H1 (cell line): ENCODE data around the gene MICA. TPM values are rescaled to one million over a fixed set of nuclear protein-coding genes. Genes with fewer than 3 reads are reported as not detected.
"Not testable (repeated sequence)": the region's sequence is repeated elsewhere in the genome, so short reads cannot be mapped to it uniquely, and the experiment has no call there.

Source experiments
- CTCF ChIA-PET: fragments of 300-600 bp; sonication (Branson Sonifier 250); formaldehyde crosslinking; loops from one replicate; lab custom pipeline; 2021; ENCODE audit not compliant: partially characterized antibody; lab: Charles Lee
- POLR2A ChIA-PET: fragments of 300-600 bp; sonication (Branson Sonifier 250); formaldehyde crosslinking; loops from one replicate; lab custom pipeline; 2021; ENCODE audit warnings: inconsistent platforms; ENCODE audit not compliant: partially characterized antibody; lab: Charles Lee
- DNase-seq, 2 experiments: peaks; one replicate each; pipeline versions ENCODE4 v3.0.0 to v3.0.0-alpha.2; 2010 to 2022; ENCODE audit warnings: low spot score in 2 of 2, low read depth in 1 of 2, mixed read lengths in 1 of 2
- FAIRE-seq: peaks from 2 replicates; lab custom pipeline; 2011; peaks lifted over from hg19 to GRCh38; lab: Jason Lieb, UNC
- H2AFZ ChIP-seq: 2 replicates; pipeline ENCODE4 v1.8.1; 2012; ENCODE audit warnings: low read length, inconsistent platforms
- H2AK5ac ChIP-seq: 2 replicates; pipeline ENCODE4 v1.6.1; 2013; ENCODE audit warnings: low read depth, low read length
- H2BK120ac ChIP-seq: replicated peaks from 2 replicates; pipeline ENCODE3; 2013; ENCODE audit warnings: low read depth, low read length, inconsistent platforms
- H2BK12ac ChIP-seq: 2 replicates; pipeline ENCODE4 v1.6.1; 2013; ENCODE audit warnings: low read depth, low read length
- H2BK15ac ChIP-seq: 2 replicates; pipeline ENCODE4 v1.6.1; 2013; ENCODE audit warnings: low read length
- H2BK20ac ChIP-seq: 2 replicates; pipeline ENCODE4 v1.6.1; 2013; ENCODE audit warnings: low read length
- H2BK5ac ChIP-seq: 2 replicates; pipeline ENCODE4 v1.6.1; 2013; ENCODE audit warnings: low read depth, low read length
- H3K14ac ChIP-seq: 2 replicates; pipeline ENCODE4 v1.6.1; 2013; ENCODE audit warnings: inconsistent platforms; ENCODE audit not compliant: insufficient read length
- H3K18ac ChIP-seq: 2 replicates; pipeline ENCODE4 v1.6.1; 2013; ENCODE audit warnings: low read length; ENCODE audit errors: extremely low read depth
- H3K23ac ChIP-seq: 2 replicates; pipeline ENCODE4 v1.6.1; 2013; ENCODE audit warnings: inconsistent platforms; ENCODE audit not compliant: insufficient read length
- H3K23me2 ChIP-seq: 2 replicates; pipeline ENCODE4 v1.6.1; 2013; ENCODE audit warnings: low read depth, low read length
- H3K27ac ChIP-seq: 2 replicates; pipeline ENCODE4 v1.6.1; 2011; ENCODE audit warnings: low read depth, low read length, inconsistent platforms
- H3K27me3 ChIP-seq, 4 experiments: replicated peaks in 1 of 4; 1 replicate in 1 of 4; 2 replicates in 3 of 4; pipeline versions ENCODE4 v1.6.1 to v1.8.1; 2011 to 2013; ENCODE audit warnings: low read length in 3 of 4, mild to moderate bottlenecking in 3 of 4, inconsistent platforms in 2 of 4, mixed read lengths in 2 of 4, moderate library complexity in 1 of 4; ENCODE audit not compliant: control insufficient read depth in 3 of 4, insufficient read depth in 3 of 4; ENCODE audit errors: extremely low read depth in 1 of 4
- H3K36me3 ChIP-seq, 4 experiments: 2 replicates each; pipeline versions ENCODE4 v1.6.1 to v1.8.1; 2011 to 2013; ENCODE audit warnings: mild to moderate bottlenecking in 4 of 4, low read length in 3 of 4, moderate library complexity in 2 of 4, control low read depth in 1 of 4, inconsistent platforms in 1 of 4; ENCODE audit not compliant: insufficient read depth in 4 of 4, control insufficient read depth in 2 of 4
- H3K4ac ChIP-seq: replicated peaks from 2 replicates; pipeline ENCODE3; 2013; ENCODE audit warnings: low read length, low read depth, mixed read lengths, inconsistent platforms; ENCODE audit not compliant: insufficient read length
- H3K4me1 ChIP-seq, 4 experiments: replicated peaks in 1 of 4; 1 replicate in 1 of 4; 2 replicates in 3 of 4; pipeline versions ENCODE4 v1.6.1 to v1.8.1; 2011 to 2013; ENCODE audit warnings: low read length in 3 of 4, inconsistent platforms in 2 of 4, mixed read lengths in 1 of 4; ENCODE audit not compliant: insufficient read depth in 4 of 4, control insufficient read depth in 3 of 4
- H3K4me2 ChIP-seq, 2 experiments: 2 replicates each; pipeline versions ENCODE4 v1.6.1 to v1.8.1; 2011 to 2013; ENCODE audit warnings: low read depth in 2 of 2, low read length in 2 of 2, control low read depth in 1 of 2, inconsistent platforms in 1 of 2, mild to moderate bottlenecking in 1 of 2; ENCODE audit not compliant: insufficient read depth in 1 of 2
- H3K4me3 ChIP-seq, 4 experiments: fragments of 200-600, 300-600 bp in 1 of 4; sonication (generic), shearing (Covaris generic), sonication (Bioruptor Twin) in 1 of 4; 2 replicates each; pipeline versions ENCODE4 v1.5.1 to v1.8.1; 2011 to 2016; ENCODE audit warnings: low read length in 4 of 4, low read depth in 3 of 4, control low read depth in 2 of 4, inconsistent platforms in 2 of 4, mild to moderate bottlenecking in 2 of 4, mixed read lengths in 1 of 4, moderate library complexity in 1 of 4; ENCODE audit not compliant: insufficient read depth in 2 of 4; ENCODE audit errors: extremely low read depth in 1 of 4
- H3K56ac ChIP-seq: replicated peaks from 2 replicates; pipeline ENCODE3; 2013; ENCODE audit warnings: low read depth, mild to moderate bottlenecking, mixed read lengths, low read length, inconsistent platforms; ENCODE audit not compliant: insufficient read length
- H3K79me1 ChIP-seq: 2 replicates; pipeline ENCODE4 v1.6.1; 2013; ENCODE audit warnings: low read depth, low read length, control low read depth
- H3K79me2 ChIP-seq, 2 experiments: 2 replicates each; pipeline versions ENCODE4 v1.6.1 to v1.8.1; 2012 to 2013; ENCODE audit warnings: low read length in 2 of 2, mild to moderate bottlenecking in 2 of 2, inconsistent platforms in 1 of 2; ENCODE audit not compliant: insufficient read depth in 2 of 2, control insufficient read depth in 1 of 2
- H3K9ac ChIP-seq, 4 experiments: replicated peaks in 1 of 4; 1 replicate in 1 of 4; 2 replicates in 3 of 4; pipeline versions ENCODE4 v1.6.1 to v1.8.1; 2011 to 2013; ENCODE audit warnings: low read depth in 3 of 4, low read length in 3 of 4, control low read depth in 2 of 4, mild to moderate bottlenecking in 2 of 4, moderate library complexity in 2 of 4, inconsistent platforms in 1 of 4; ENCODE audit errors: extremely low read depth in 1 of 4
- H3K9me3 ChIP-seq, 2 experiments: 2 replicates each; pipeline versions ENCODE4 v1.6.1 to v1.8.1; 2012 to 2013; ENCODE audit warnings: mild to moderate bottlenecking in 2 of 2, moderate library complexity in 2 of 2, control low read depth in 1 of 2, inconsistent platforms in 1 of 2, low read depth in 1 of 2, low read length in 1 of 2, mixed read lengths in 1 of 2; ENCODE audit not compliant: insufficient read depth in 2 of 2
- H4K20me1 ChIP-seq, 2 experiments: replicated peaks in 1 of 2; 2 replicates each; pipeline versions ENCODE3 to v1.8.1; 2011 to 2013; ENCODE audit warnings: inconsistent platforms in 2 of 2, low read length in 2 of 2, mild to moderate bottlenecking in 1 of 2; ENCODE audit not compliant: insufficient read depth in 2 of 2, control insufficient read depth in 1 of 2
- H4K5ac ChIP-seq: 2 replicates; pipeline ENCODE4 v1.6.1; 2013; ENCODE audit warnings: low read length, low read depth, mixed read lengths, inconsistent platforms; ENCODE audit not compliant: insufficient read length
- H4K8ac ChIP-seq: 2 replicates; pipeline ENCODE4 v1.8.0; 2013; ENCODE audit warnings: mild to moderate bottlenecking, moderate library complexity, low read length, inconsistent platforms; ENCODE audit not compliant: insufficient read depth; ENCODE audit errors: extremely low read depth
- H4K91ac ChIP-seq: replicated peaks from 2 replicates; pipeline ENCODE3; 2013; ENCODE audit warnings: low read length, mixed read lengths, inconsistent platforms; ENCODE audit not compliant: insufficient read length
- whole genome bisulfite sequencing, 2 experiments: shearing (Covaris generic) in 1 of 2; methylation state at CpG; one replicate each; pipeline versions ENCODE4 v1.1.6 to v1.1.7; 2013 to 2015; ENCODE audit warnings: low lambda C conversion rate in 2 of 2, mixed read lengths in 2 of 2, inconsistent platforms in 1 of 2, low coverage in 1 of 2, missing lambda C conversion rate in 1 of 2; ENCODE audit not compliant: insufficient replicate concordance in 2 of 2, insufficient coverage in 1 of 2, insufficient read length in 1 of 2; ENCODE audit errors: extremely low coverage in 1 of 2, missing lambda C conversion rate in 1 of 2; 5-methylcytosine and 5-hydroxymethylcytosine counted together
- polyA plus RNA-seq, 7 experiments: library from polyadenylated mRNA; depleted of rRNA in 3 of 7; stranded (reverse) in 5 of 7; unstranded in 2 of 7; fragments of >200 nt in 5 of 7; fragments of 200-250 nt in 2 of 7; gene quantifications; 1 replicate in 5 of 7; 2 replicates in 1 of 7; 4 replicates in 1 of 7; pipeline versions ENCODE4 v1.2.1 to v1.2.3, GENCODE V29; 2011 to 2013; ENCODE audit warnings: missing spikeins in 2 of 7, mixed read lengths in 2 of 7
- total RNA-seq: library from RNA; stranded (reverse); fragmentation: NEBNext Ultra II Directional; extraction: Animal tissue kit (Norgen Biotek cat#: 25700); gene quantifications from 2 replicates; pipeline ENCODE4 v1.2.1, GENCODE V29; 2021

Gene MICA
- total and polyA plus RNA-seq, 2 of the 8 experiments (the other 6 are each of a cell fraction or from before 2014, with no cell fraction given) = 12.5 to 16.3 TPM

- CTCF ChIA-PET, H3K27ac ChIP-seq: not testable (repeated sequence)
Observed at GRCh38 chr6:31435051-31435450, 31.7 kb downstream of the MICA start.

More at GRCh38 chr6:31435051-31435450, 31.7 kb downstream of the MICA start:
- not testable (repeated sequence) for H3K27me3 ChIP-seq, H4K91ac ChIP-seq, H2BK5ac ChIP-seq, H3K18ac ChIP-seq, H4K20me1 ChIP-seq, H4K5ac ChIP-seq, H3K14ac ChIP-seq, H2AFZ ChIP-seq, H3K4me1 ChIP-seq, H3K4ac ChIP-seq, H2BK12ac ChIP-seq, H3K23me2 ChIP-seq, H2BK15ac ChIP-seq, H3K4me3 ChIP-seq, H4K8ac ChIP-seq, H3K23ac ChIP-seq, H2BK120ac ChIP-seq, H2BK20ac ChIP-seq, DNase-seq, FAIRE-seq, H3K36me3 ChIP-seq, H3K79me2 ChIP-seq, H3K79me1 ChIP-seq, H3K56ac ChIP-seq, H3K4me2 ChIP-seq, H2AK5ac ChIP-seq, H3K9ac ChIP-seq
- peaks cover 13 to 16% of the 10 kb centered on the region in 2 experiments for H3K9me3 ChIP-seq
- 69% methylated on average over 5 of the region's 5 CpGs; no CpG with 5 or more reads in 1 of the 2 experiments for WGBS, 2 experiments
- POLR2A ChIA-PET = interaction anchor here (0.5 to 0.7 kb wide), 2 partner anchors 113 to 699 kb away, joined by 3 read pairs; partner anchors contain the start of gene NFKBIL1
